ENCODE data around the gene CCDC149. TPM values are rescaled to one million over a fixed set of nuclear protein-coding genes. Genes with fewer than 3 reads are reported as not detected.

CCDC149 gene
- total RNA-seq, 1 donor from 2014 or later: 10.2 TPM

DNA sequence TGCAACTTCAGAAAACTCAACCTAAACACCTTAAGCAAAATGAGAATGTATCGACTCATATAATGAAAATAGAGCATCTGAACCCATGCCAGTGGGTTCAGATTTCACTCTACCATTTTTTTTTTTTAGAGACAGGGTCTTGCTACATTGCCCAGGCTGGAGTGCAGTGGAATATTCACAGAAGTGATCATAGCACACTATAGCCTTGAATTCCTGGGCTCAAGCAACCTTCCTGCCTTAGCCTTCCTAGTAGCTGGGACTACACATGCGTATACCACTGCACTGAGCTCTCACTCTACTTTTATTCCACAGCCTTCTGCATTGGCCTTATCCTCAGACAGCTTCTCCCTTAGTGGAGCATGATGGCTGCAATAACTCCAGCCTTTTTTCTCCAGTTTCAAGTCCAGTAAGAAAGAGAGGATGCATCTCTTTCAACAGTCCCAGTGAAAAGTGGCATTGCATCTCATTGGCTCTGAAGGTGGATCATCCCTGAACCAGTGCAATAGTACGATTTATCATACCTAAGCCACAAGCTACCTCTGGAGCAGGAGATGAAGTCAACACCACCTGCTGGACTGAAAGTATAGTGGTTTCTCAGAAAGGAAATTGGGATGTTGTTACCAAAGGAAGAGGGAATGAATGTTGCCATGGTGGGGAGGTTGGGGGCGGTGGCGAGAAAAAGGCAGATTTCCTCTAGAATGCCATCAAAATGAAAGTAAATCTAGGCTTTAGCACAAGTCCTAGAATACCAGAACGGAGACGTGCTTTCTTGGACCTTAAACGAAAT is 119.4 kb downstream of the CCDC149 start:
- Mint-ChIP-seq H3K4me1 (ENCODE audit: low read depth, unreplicated experiment) (peaks cover 21% of the 10 kb centered on the region), H3K4me3 (ENCODE audit: unreplicated experiment) (no peak overlapping the region), H3K9me3 (ENCODE audit: unreplicated experiment) (peaks cover 4% of the 10 kb centered on the region), H3K36me3 (ENCODE audit: low read depth, unreplicated experiment) (no peaks in the 10 kb centered on the region), H3K27ac (ENCODE audit: unreplicated experiment) (no peak overlapping the region), H3K27me3 (ENCODE audit: low read depth, unreplicated experiment) (peaks cover 11% of the 10 kb centered on the region)
- Histone ChIP-seq H3K4me2 (ENCODE audit: low read length) (no peak overlapping the region), H3K27me3 (ENCODE audit: insufficient read depth, low read length) (peaks cover 5% of the 10 kb centered on the region), H3K27ac (ENCODE audit: low read depth, low read length) (no peak overlapping the region), H4K20me1 (ENCODE audit: insufficient read depth, low read length) (no peaks in the 10 kb centered on the region), H3K9ac (ENCODE audit: low read length) (no peak overlapping the region), H3K79me2 (ENCODE audit: insufficient read depth, low read length) (no peaks in the 10 kb centered on the region), H3K9me3 (ENCODE audit: insufficient read depth, low read depth, low read length) (no peaks in the 10 kb centered on the region), H3K4me3 (ENCODE audit: insufficient read depth, low read depth, low read length) (no peak overlapping the region), H2AFZ (ENCODE audit: low read depth, low read length) (no peak overlapping the region), H3K4me1 (ENCODE audit: insufficient read depth, low read length) (peaks cover 19% of the 10 kb centered on the region), H3K36me3 (ENCODE audit: insufficient read depth, low read length) (no peaks in the 10 kb centered on the region)
- no peak for TF ChIP-seq EZH2 (IDR thresholded peaks at IDR 0.05; ENCODE audit: insufficient read depth, low read length)
- TF ChIP-seq, protein P1, sequence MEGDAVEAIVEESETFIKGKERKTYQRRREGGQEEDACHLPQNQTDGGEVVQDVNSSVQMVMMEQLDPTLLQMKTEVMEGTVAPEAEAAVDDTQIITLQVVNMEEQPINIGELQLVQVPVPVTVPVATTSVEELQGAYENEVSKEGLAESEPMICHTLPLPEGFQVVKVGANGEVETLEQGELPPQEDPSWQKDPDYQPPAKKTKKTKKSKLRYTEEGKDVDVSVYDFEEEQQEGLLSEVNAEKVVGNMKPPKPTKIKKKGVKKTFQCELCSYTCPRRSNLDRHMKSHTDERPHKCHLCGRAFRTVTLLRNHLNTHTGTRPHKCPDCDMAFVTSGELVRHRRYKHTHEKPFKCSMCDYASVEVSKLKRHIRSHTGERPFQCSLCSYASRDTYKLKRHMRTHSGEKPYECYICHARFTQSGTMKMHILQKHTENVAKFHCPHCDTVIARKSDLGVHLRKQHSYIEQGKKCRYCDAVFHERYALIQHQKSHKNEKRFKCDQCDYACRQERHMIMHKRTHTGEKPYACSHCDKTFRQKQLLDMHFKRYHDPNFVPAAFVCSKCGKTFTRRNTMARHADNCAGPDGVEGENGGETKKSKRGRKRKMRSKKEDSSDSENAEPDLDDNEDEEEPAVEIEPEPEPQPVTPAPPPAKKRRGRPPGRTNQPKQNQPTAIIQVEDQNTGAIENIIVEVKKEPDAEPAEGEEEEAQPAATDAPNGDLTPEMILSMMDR (IDR thresholded peaks at IDR 0.05; ENCODE audit: insufficient read depth, low read depth, low read length): no peak
- FAIRE-seq: no peak
- no peak for DNase-seq (ENCODE audit: low read depth)

DNA sequence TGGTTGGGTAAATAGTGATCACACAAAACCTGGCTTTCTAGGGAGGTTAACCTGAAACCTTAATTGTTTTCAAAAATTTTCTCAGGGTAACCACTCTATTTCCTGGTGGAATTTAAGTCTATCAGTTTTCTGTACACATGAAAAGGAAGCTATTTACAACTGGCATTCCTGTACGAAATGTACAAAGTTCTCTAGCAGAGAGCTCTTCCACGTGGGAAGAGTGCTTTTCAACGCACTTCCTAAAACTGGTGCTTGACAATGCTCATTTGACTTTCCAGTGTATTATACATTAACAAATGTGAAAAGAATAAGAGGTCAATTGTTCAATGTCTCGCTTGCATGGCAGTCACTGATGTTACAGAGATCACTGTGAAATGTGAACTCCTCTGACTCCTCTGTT is 120.3 kb downstream of the CCDC149 start:
- DNase-seq (ENCODE audit: low read depth): no peak
- H3K4me3 ChIP-seq (ENCODE audit: insufficient read depth, low read depth, low read length): no peak overlapping the region
- TF ChIP-seq, protein P1 (IDR thresholded peaks at IDR 0.05; ENCODE audit: insufficient read depth, low read depth, low read length): no peak
- TF ChIP-seq EZH2 (IDR thresholded peaks at IDR 0.05; ENCODE audit: insufficient read depth, low read length): no peak
- no peak for FAIRE-seq
- peaks cover 19% of the 10 kb centered on the region for H3K4me1 ChIP-seq (ENCODE audit: insufficient read depth, low read length)
- H3K36me3 ChIP-seq (ENCODE audit: insufficient read depth, low read length): no peaks in the 10 kb centered on the region
- H3K9me3 ChIP-seq (ENCODE audit: insufficient read depth, low read depth, low read length): no peaks in the 10 kb centered on the region
- H3K27me3 ChIP-seq (ENCODE audit: insufficient read depth, low read length): no peaks in the 10 kb centered on the region
- no peaks in the 10 kb centered on the region for H4K20me1 ChIP-seq (ENCODE audit: insufficient read depth, low read length)
- H2AFZ ChIP-seq (ENCODE audit: low read depth, low read length): no peak overlapping the region
- H3K4me2 ChIP-seq (ENCODE audit: low read length): no peak overlapping the region
- no peak overlapping the region for H3K27ac ChIP-seq (ENCODE audit: low read depth, low read length)
- peaks cover 21% of the 10 kb centered on the region for H3K4me1 Mint-ChIP-seq (ENCODE audit: low read depth, unreplicated experiment)
- no peak overlapping the region for H3K27ac Mint-ChIP-seq (ENCODE audit: unreplicated experiment)
- H3K36me3 Mint-ChIP-seq (ENCODE audit: low read depth, unreplicated experiment): no peaks in the 10 kb centered on the region
- peaks cover 6% of the 10 kb centered on the region for H3K27me3 Mint-ChIP-seq (ENCODE audit: low read depth, unreplicated experiment)
- no peak overlapping the region for H3K4me3 Mint-ChIP-seq (ENCODE audit: unreplicated experiment)
- no peaks in the 10 kb centered on the region for H3K79me2 ChIP-seq (ENCODE audit: insufficient read depth, low read length)
- H3K9ac ChIP-seq (ENCODE audit: low read length): no peak overlapping the region
- peaks cover 6% of the 10 kb centered on the region for H3K9me3 Mint-ChIP-seq (ENCODE audit: unreplicated experiment)

DNA sequence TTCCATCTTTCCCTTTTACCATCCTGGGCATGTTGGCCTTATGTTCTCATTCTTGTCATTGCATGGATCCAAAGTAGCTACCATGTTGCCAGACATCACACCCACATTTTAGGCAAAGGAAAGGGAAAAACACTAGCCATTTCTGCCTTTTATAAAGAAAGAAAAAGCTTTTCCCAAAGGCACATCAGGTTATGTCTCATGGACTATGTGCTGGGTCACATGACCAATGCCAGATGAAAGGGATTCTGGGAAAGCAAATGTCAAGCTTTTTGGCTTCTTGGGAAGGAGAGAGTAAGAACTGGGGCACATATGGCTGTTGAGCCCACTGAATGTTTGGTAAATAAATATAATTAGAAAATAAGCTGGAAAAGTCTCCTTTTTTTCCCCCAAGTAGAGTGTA is 121.8 kb downstream of the CCDC149 start:
- no peak overlapping the region for H3K4me3 Mint-ChIP-seq (ENCODE audit: unreplicated experiment)
- FAIRE-seq (no peak), DNase-seq (ENCODE audit: low read depth) (no peak)
- Histone ChIP-seq H3K79me2 (ENCODE audit: insufficient read depth, low read length) (no peaks in the 10 kb centered on the region), H3K4me3 (ENCODE audit: insufficient read depth, low read depth, low read length) (no peak overlapping the region), H3K36me3 (ENCODE audit: insufficient read depth, low read length) (no peaks in the 10 kb centered on the region), H3K4me1 (ENCODE audit: insufficient read depth, low read length) (peaks cover 19% of the 10 kb centered on the region), H3K9ac (ENCODE audit: low read length) (no peak overlapping the region), H3K27me3 (ENCODE audit: insufficient read depth, low read length) (no peaks in the 10 kb centered on the region), H3K4me2 (ENCODE audit: low read length) (no peak overlapping the region), H4K20me1 (ENCODE audit: insufficient read depth, low read length) (no peaks in the 10 kb centered on the region), H3K9me3 (ENCODE audit: insufficient read depth, low read depth, low read length) (no peaks in the 10 kb centered on the region), H2AFZ (ENCODE audit: low read depth, low read length) (no peak overlapping the region), H3K27ac (ENCODE audit: low read depth, low read length) (no peak overlapping the region)
- H3K27me3 Mint-ChIP-seq (ENCODE audit: low read depth, unreplicated experiment): no peaks in the 10 kb centered on the region
- peaks cover 6% of the 10 kb centered on the region for H3K9me3 Mint-ChIP-seq (ENCODE audit: unreplicated experiment)
- TF ChIP-seq EZH2 (IDR thresholded peaks at IDR 0.05; ENCODE audit: insufficient read depth, low read length): no peak
- TF ChIP-seq, protein P1 (IDR thresholded peaks at IDR 0.05; ENCODE audit: insufficient read depth, low read depth, low read length): no peak
- H3K4me1 Mint-ChIP-seq (ENCODE audit: low read depth, unreplicated experiment): peaks cover 21% of the 10 kb centered on the region
- H3K27ac Mint-ChIP-seq (ENCODE audit: unreplicated experiment): no peak overlapping the region
- no peaks in the 10 kb centered on the region for H3K36me3 Mint-ChIP-seq (ENCODE audit: low read depth, unreplicated experiment)

Measured in astrocyte (in vitro differentiated cells and primary cell).